Measurements from ENCODE around the gene CATSPER3. TPM values are rescaled to one million over a fixed set of nuclear protein-coding genes. Genes with fewer than 3 reads are reported as not detected.

The CATSPER3 gene
- polyA plus RNA-seq, 3 donors: 0.15 to 0.60 (median 0.52) TPM

- Histone ChIP-seq H3K9me3 (replicated peaks in 1 of 2; ENCODE audit: control insufficient read depth in 1 of 2, insufficient read depth in 1 of 2, low read length in 2 of 2) (no peaks in the 10 kb centered on the region), H3K79me2 (ENCODE audit: insufficient read depth, low read length) (no peaks in the 10 kb centered on the region), H3K4me3 (replicated peaks in 1 of 3; ENCODE audit: low read depth in 2 of 3, low read length in 3 of 3) (no peak overlapping the region), H3K36me3 (replicated peaks in 1 of 2; ENCODE audit: control insufficient read depth in 1 of 2, insufficient read depth in 2 of 2, low read length in 2 of 2) (no peaks in the 10 kb centered on the region), H3K27me3 (ENCODE audit: control insufficient read depth in 2 of 2, insufficient read depth in 2 of 2, low read length in 2 of 2) (no peaks in the 10 kb centered on the region), H3K9ac (ENCODE audit: insufficient read depth, low read length, poor library complexity, severe bottlenecking) (no peak overlapping the region), H2AFZ (ENCODE audit: insufficient read depth, low read depth, low read length, poor library complexity, severe bottlenecking) (no peak overlapping the region), H3K4me2 (replicated peaks; ENCODE audit: extremely low read depth, low read length, poor library complexity, severe bottlenecking) (no peak overlapping the region), H3K4me1 (ENCODE audit: control insufficient read depth in 1 of 2, insufficient read depth in 2 of 2, low read length in 2 of 2) (no peaks in the 10 kb centered on the region), H4K20me1 (ENCODE audit: insufficient read depth, low read length) (no peaks in the 10 kb centered on the region), H3K27ac (ENCODE audit: low read depth in 1 of 2, low read length in 2 of 2) (no peak overlapping the region)
- no peak overlapping the region for H3K27ac Mint-ChIP-seq
- TF ChIP-seq, protein P1, sequence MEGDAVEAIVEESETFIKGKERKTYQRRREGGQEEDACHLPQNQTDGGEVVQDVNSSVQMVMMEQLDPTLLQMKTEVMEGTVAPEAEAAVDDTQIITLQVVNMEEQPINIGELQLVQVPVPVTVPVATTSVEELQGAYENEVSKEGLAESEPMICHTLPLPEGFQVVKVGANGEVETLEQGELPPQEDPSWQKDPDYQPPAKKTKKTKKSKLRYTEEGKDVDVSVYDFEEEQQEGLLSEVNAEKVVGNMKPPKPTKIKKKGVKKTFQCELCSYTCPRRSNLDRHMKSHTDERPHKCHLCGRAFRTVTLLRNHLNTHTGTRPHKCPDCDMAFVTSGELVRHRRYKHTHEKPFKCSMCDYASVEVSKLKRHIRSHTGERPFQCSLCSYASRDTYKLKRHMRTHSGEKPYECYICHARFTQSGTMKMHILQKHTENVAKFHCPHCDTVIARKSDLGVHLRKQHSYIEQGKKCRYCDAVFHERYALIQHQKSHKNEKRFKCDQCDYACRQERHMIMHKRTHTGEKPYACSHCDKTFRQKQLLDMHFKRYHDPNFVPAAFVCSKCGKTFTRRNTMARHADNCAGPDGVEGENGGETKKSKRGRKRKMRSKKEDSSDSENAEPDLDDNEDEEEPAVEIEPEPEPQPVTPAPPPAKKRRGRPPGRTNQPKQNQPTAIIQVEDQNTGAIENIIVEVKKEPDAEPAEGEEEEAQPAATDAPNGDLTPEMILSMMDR (IDR thresholded peaks at IDR 0.05): no peak
- 97% methylated on average over 3 of the region's 3 CpGs for WGBS (ENCODE audit: insufficient coverage)
- no peak for DNase-seq
- no peak overlapping the region for H3K4me3 Mint-ChIP-seq
- H3K9me3 Mint-ChIP-seq: peaks cover 0 to 3% (median 0%) of the 10 kb centered on the region in 7 donors
- intact Hi-C loops (cut with micrococcal nuclease): no loop called here
- H3K27me3 Mint-ChIP-seq (ENCODE audit: low read depth in 3 of 3): peaks cover 0 to 4% (median 1%) of the 10 kb centered on the region in 3 donors
- no peaks in the 10 kb centered on the region for H3K36me3 Mint-ChIP-seq
- no peaks in the 10 kb centered on the region for H3K4me1 Mint-ChIP-seq
These were observed 36.7 kb downstream of the CATSPER3 start for GRCh38 chr5:135004376-135004775.

DNA sequence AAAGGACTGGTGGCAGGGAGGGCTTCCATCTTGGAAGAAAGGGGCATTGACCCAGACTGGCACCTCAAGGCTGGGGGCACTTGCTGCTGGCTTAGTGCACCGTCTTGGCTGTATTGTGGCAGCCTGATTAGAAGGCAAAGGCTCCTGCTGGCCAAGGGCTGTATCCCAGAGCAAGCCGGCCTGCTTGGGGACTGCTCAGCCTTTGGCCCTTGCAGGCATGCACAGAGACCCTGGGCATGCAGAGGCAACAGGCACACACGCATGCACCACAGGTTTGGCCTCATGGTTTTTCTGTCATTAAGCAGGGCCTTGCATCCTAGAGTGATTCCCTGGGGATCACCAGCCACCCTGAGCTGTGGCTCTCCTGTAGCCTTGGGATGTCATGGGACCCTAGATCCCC is 37.4 kb downstream of the CATSPER3 start:
- no peak overlapping the region for H3K4me3 Mint-ChIP-seq

More for the DNA sequence above, 37.4 kb downstream of the CATSPER3 start:
- WGBS (ENCODE audit: insufficient coverage): 81% methylated on average over 3 of the region's 3 CpGs
- no peaks in the 10 kb centered on the region for H3K27me3 ChIP-seq (ENCODE audit: control insufficient read depth in 2 of 2, insufficient read depth in 2 of 2, low read length in 2 of 2)
- Mint-ChIP-seq H3K27ac (no peak overlapping the region), H3K36me3 (no peaks in the 10 kb centered on the region), H3K4me1 (no peaks in the 10 kb centered on the region), H3K9me3 (peaks cover 0 to 3% (median 0%) of the 10 kb centered on the region in 7 donors), H3K27me3 (ENCODE audit: low read depth in 3 of 3) (peaks cover 0 to 4% (median 1%) of the 10 kb centered on the region in 3 donors)
- H4K20me1 ChIP-seq (ENCODE audit: insufficient read depth, low read length): no peaks in the 10 kb centered on the region
- H3K9me3 ChIP-seq (replicated peaks in 1 of 2; ENCODE audit: control insufficient read depth in 1 of 2, insufficient read depth in 1 of 2, low read length in 2 of 2): no peaks in the 10 kb centered on the region
- TF ChIP-seq, protein P1 (IDR thresholded peaks at IDR 0.05): no peak
- intact Hi-C loops (cut with micrococcal nuclease): no loop called here
- H3K4me1 ChIP-seq (ENCODE audit: control insufficient read depth in 1 of 2, insufficient read depth in 2 of 2, low read length in 2 of 2): no peaks in the 10 kb centered on the region
- no peak overlapping the region for H3K9ac ChIP-seq (ENCODE audit: insufficient read depth, low read length, poor library complexity, severe bottlenecking)
- H3K4me3 ChIP-seq (replicated peaks in 1 of 3; ENCODE audit: low read depth in 2 of 3, low read length in 3 of 3): no peak overlapping the region
- no peaks in the 10 kb centered on the region for H3K36me3 ChIP-seq (replicated peaks in 1 of 2; ENCODE audit: control insufficient read depth in 1 of 2, insufficient read depth in 2 of 2, low read length in 2 of 2)
- H3K27ac ChIP-seq (ENCODE audit: low read depth in 1 of 2, low read length in 2 of 2): no peak overlapping the region
- H3K79me2 ChIP-seq (ENCODE audit: insufficient read depth, low read length): no peaks in the 10 kb centered on the region
- DNase-seq: no peak
- H3K4me2 ChIP-seq (replicated peaks; ENCODE audit: extremely low read depth, low read length, poor library complexity, severe bottlenecking): no peak overlapping the region
- no peak overlapping the region for H2AFZ ChIP-seq (ENCODE audit: insufficient read depth, low read depth, low read length, poor library complexity, severe bottlenecking)

All from CD14-positive monocyte (primary cell).